IPS-NIHi7 (cell line): ENCODE results near the gene RFX2.
"Not testable (repeated sequence)": the region's sequence is repeated elsewhere in the genome, so short reads cannot be mapped to it uniquely, and the experiment has no call there.

Experiments
- DNase-seq: peaks from one replicate; pipeline ENCODE4 v3.0.0; 2012; ENCODE audit warnings: mixed read lengths; ENCODE audit errors: extremely low spot score

Gene RFX2

GRCh38 chr19:5971714-5972354, 138.5 kb downstream of the RFX2 start:
- DNase-seq: no peak

GRCh38 chr19:5969476-5969875, 140.8 kb downstream of the RFX2 start:
- no peak for DNase-seq

GRCh38 chr19:5968431-5969373, 141.6 kb downstream of the RFX2 start:
- no peak for DNase-seq

DNA sequence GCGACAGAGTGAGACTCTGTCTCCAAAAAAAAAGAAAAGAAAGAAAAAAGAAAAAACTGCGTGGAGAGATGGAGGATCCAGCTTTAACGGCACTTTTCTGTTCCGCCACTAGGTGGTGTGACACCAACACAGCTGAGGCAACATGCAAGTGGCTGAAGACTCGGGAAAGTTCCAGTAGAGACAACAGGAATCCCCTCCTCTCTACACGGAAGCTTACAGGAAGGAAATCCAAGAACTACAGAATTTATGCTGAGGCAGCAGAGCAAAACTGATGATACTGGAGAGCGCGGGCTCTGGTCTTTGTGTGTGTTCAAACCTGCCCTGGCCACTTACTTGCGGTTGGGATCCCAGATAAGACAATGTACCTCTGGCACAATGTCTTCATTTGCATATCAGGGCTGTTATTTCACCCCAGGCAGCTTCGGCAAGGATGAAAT, 142.3 kb downstream of the RFX2 start:
- peak; percentile 86 for DNase-seq

GRCh38 chr19:5967571-5967970, 142.7 kb downstream of the RFX2 start:
- DNase-seq: no peak

DNA sequence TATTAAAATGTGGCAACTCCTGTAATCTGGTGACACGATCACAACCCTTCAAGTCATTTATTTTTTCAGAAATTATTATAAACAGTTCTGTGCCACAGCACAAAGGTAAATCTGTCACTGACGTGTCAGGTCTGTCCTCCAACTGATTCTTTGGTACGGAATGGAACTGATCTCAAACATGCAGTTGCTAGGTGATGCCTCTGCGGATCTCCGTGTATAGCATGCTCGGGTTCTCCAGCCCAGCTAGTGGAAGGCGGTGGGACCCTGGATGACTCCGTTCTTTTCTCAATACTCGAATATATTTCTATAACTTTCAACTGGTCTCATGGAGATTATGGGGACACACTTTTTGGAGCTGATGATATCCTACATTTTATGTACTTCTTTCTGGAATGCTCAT, 143.4 kb downstream of the RFX2 start:
- DNase-seq: no peak

DNA sequence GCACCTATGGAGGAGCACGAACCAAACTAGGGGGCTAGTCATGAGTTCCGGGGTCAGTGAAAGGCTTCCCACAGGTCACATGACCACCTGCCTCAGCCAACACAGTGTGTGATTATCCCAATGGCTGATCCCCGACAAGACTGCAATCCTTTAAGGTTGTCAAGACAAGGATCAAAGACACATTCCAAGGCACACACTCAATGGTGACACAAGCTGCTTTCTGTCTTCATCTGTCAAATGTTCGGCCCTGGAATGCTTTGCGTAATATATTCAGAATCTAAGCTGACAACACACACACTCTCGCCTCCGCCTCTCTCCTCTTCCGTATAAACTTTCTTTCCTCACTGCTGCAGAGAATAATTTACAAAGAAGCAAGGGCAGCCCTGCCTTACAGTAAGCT, 144.1 kb downstream of the RFX2 start:
- DNase-seq: no peak

GRCh38 chr19:5964816-5965565, 145.3 kb downstream of the RFX2 start:
- DNase-seq: no peak

DNA sequence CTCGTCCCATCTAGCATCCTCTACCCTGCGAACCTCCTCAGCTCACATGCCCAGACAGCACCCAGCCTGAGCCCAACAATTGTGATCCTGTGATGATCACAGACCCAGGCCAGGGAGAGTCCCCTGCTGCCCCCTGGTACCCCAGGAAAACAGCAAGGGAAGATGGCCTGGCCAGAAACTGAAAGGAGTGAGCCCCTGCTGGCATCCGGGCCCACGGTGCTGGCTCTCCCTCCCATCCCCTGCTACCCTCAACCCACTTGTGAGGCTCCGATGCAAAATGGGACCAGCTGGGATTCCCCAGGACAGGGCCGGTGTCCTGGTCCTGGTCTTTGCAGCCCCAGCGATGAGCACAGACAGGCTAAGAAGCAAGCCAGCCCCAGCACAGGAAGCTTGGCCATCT, 146.4 kb downstream of the RFX2 start:
- DNase-seq: no peak

- DNase-seq: not testable (repeated sequence)
Observed at GRCh38 chr19:5963259-5963658, 147.0 kb downstream of the RFX2 start.

DNA sequence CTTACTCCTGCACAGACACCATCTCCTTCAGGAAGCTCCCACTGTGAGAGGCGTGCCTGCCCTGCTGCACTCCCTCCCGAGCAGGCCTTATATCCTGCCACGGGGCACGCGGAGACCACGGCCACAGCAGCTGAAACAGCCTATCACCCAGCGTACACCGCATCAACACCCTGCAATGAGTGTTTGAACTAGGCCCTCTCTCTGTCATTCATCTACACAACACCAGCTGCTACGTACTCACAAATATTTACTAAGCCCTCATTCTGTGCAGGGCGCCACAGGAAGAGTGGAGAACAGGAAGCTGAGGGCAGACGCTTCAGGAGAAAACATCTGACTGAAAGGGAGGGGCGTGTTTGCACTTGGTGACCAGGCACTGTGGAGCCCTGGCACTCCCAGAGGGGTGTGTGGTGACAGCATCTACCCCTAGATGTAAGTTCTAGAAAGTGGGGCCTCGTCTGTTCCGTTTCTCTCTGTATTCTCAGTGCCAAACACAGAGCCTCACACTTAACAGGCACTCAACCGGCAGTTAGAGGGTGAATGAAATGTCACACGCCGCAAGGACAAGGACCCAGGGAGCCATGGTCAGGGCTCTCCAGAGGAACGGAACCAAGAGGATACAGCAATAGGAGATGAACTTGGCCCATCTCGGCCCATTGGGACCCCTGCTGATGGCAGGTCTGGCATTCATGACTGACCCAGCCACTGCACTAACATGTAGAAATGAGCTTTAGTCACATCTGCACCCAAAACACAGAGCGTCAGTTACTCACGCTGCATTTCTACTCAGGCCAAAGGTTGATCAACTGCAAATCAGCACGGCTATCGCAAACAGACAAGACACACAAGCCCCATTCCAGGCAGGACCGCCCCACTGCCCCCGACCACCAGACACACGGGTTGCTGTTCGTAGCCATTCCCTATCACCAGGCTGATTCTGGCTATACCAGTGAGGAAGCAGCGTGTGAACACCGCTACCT, 148.0 kb downstream of the RFX2 start:
- DNase-seq: no peak

GRCh38 chr19:5961641-5961968, 148.7 kb downstream of the RFX2 start:
- DNase-seq: not testable (repeated sequence)

- DNase-seq: no peak
Observed at GRCh38 chr19:5960005-5961001, 150.0 kb downstream of the RFX2 start.

GRCh38 chr19:5959260-5960004, 150.9 kb downstream of the RFX2 start:
- no peak for DNase-seq

GRCh38 chr19:5958851-5959122, 151.5 kb downstream of the RFX2 start:
- DNase-seq: no peak

DNA sequence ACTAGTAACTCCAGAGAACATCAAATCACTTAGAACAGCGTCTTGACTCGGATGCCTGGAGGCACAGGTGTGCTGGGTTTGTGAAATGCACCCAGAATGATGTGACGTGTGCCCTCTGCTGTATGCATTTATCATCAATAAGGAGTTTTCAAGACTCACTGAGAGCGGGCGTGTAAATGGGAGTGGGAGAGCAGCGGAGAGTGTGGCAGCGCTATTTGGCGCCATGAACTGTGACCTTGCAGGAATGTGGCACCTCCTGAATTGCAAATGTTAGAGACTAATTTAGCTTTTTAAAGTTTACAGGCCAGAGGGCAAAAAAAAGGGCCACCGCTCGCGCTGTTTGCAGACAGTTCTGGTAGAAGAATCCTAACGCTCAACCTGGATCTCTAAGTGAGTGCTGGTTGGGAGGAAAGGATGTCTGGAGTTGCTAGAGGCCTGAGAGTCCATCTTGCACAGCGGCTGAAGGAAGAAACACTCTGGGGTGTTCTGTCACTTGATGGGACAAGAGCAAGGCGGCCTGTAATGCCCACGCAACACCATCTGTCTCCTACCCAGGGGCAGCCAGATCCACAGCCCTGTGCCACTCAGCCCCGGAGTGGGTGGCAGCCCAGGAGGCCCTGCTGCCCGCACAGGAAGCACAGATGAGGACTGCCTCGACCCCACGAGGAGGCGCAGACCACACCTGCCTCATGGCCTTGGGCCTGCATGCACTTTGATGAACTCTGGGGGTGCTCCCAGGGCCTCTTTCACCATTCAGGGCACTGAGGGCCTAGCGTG, 152.0 kb downstream of the RFX2 start:
- DNase-seq: no peak

DNA sequence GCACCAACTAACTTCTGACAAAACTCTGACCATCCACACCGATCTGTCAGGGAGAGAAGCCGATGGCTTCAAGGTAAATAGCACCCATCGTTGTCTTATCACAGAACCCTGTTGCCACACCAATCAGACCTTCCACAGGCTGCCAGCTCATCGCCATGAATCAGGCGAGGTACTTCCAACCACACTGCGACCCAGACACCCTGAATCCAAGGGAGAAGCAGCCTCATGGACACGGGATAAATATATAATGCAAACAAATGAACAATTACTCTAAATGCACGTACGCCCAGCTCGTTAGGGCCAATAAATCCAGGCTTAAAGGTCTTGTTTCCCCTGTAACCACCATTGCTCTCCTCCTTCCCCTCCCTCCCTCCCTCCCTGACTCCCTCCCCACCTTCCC, 153.1 kb downstream of the RFX2 start:
- DNase-seq: no peak

DNA sequence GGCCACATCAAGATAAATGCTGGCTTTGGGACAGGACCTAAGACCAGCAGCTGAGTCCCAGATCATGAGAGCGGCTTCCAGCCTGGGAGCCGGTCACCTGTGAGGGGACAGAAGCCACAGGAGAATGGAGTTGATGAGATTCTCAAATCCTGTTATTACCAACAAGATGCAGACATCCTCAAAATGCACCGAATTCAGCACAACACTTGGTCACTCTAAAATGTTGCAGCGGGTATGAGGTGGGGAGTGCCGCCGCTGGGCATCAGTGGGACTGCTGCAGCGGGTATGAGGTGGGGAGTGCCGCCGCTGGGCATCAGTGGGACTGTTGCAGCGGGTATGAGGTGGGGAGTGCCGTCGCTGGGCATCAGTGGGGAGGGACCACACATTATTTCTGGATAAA, 153.6 kb downstream of the RFX2 start:
- DNase-seq: no peak

- DNase-seq: no peak
Observed at GRCh38 chr19:5956323-5956722, 154.0 kb downstream of the RFX2 start.
